Measurements from ENCODE around the gene PLLP. TPM values are rescaled to one million over a fixed set of nuclear protein-coding genes. Genes with fewer than 3 reads are reported as not detected.

PLLP gene
- total and polyA plus RNA-seq, 5 donors: 6.3 to 13.8 (median 11.7) TPM

DNA sequence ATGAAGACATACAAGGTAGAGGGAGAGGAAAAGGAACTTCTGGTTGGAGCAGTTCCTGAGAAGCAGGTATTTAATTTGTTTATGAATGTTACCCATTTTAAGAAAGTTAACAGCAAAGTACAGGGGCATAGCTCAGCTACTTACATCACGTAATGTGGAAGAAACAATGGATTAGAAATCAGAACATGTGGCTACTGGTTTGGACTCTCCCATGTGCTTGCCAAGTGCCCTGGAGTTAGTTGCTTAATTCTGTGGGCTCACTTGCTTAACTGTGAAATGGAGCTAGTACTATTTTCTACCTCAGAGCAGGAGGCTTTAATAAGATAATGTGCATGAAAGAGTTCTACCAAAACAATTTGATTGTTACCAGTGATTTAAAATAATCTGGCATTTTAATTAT, 71.0 kb downstream of the PLLP start:
- Histone ChIP-seq H3K9me3 (ENCODE audit: control insufficient read depth, low read length) (peaks cover 2% of the 10 kb centered on the region), H3K27me3 (ENCODE audit: control insufficient read depth, insufficient read depth) (no peaks in the 10 kb centered on the region), H3K27ac (ENCODE audit: low read length) (no peak overlapping the region), H3K4me3 (ENCODE audit: low read length) (no peak overlapping the region), H3K4me1 (ENCODE audit: control insufficient read depth, insufficient read depth, low read length) (no peaks in the 10 kb centered on the region)
- ATAC-seq (no peak), DNase-seq (no peak)
- intact Hi-C loops (cut with DNase I): no loop called here
- 92% methylated on average over 1 of the region's 1 CpG for WGBS

DNA sequence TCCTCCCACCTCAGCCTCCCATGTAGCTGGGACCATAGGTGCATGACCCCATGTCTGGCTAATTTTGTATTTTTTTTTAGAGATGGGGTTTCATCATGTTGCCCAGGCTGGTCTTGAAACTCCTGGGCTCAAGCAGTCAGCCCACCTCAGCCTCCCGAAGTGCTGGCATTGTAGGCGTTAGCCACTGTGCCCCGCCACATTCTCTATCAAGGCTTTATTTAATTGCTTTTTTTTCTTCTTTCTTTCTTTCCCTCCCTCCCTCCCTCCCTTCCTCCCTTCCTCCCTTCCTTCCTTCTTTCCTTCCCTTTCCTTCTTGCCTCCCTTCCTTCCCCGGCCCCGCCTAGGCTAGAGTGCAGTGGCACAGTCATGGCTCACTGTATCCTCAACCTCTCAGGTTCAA, 74.7 kb downstream of the PLLP start:
- no peaks in the 10 kb centered on the region for H3K4me1 ChIP-seq (ENCODE audit: control insufficient read depth, insufficient read depth, low read length)
- H3K4me3 ChIP-seq (ENCODE audit: low read length): no peak overlapping the region
- DNase-seq: no peak
- intact Hi-C loops (cut with DNase I): no loop called here
- H3K27me3 ChIP-seq (ENCODE audit: control insufficient read depth, insufficient read depth): no peaks in the 10 kb centered on the region
- no peak for ATAC-seq
- no peaks in the 10 kb centered on the region for H3K9me3 ChIP-seq (ENCODE audit: control insufficient read depth, low read length)
- 96% methylated on average over 5 of the region's 5 CpGs for WGBS
- H3K27ac ChIP-seq (ENCODE audit: low read length): no peak overlapping the region

DNA sequence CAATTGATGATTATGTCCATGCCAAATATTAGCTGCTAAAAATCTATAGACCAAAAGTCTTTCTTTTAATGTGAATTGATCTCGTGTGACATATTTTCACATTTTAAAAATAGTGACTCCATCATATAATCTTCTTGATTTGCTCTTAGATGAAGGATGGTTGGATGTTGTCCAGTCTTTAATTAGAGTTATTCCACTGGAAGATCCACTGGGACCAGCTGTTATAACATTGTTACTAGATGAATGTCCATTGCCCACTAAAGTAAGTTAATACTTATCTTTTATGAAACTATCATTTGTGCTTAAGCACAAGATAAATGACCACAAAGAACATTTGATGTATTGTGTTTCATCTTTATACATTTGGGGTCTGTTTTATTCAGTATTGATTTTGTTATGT, 75.5 kb downstream of the PLLP start:
- WGBS: 95% methylated on average over 1 of the region's 1 CpG
- intact Hi-C loops (cut with DNase I): no loop called here

More for the DNA sequence above, 75.5 kb downstream of the PLLP start:
- H3K9me3 ChIP-seq (ENCODE audit: control insufficient read depth, low read length): no peaks in the 10 kb centered on the region
- no peak overlapping the region for H3K27ac ChIP-seq (ENCODE audit: low read length)
- no peak for ATAC-seq
- no peak for DNase-seq
- no peaks in the 10 kb centered on the region for H3K27me3 ChIP-seq (ENCODE audit: control insufficient read depth, insufficient read depth)
- H3K4me1 ChIP-seq (ENCODE audit: control insufficient read depth, insufficient read depth, low read length): no peaks in the 10 kb centered on the region
- no peak overlapping the region for H3K4me3 ChIP-seq (ENCODE audit: low read length)

Other genes with a start within 250 kb of the PLLP start
- 10 to 100 TPM; 13.4 to 16.3 (median 13.6) TPM for gene CPNE2, start 192.1 kb downstream of the PLLP start, total RNA-seq
- 24.7 TPM for gene CPNE2, start 192.1 kb downstream of the PLLP start, polyA plus RNA-seq
- 10 to 100 TPM; 63.6 to 68.7 (median 65.0) TPM for gene PSME3IP1, start 98.6 kb downstream of the PLLP start, total RNA-seq
- 57.8 TPM for gene PSME3IP1, start 98.6 kb downstream of the PLLP start, polyA plus RNA-seq
- 10 to 100 TPM; 13.7 to 21.1 (median 17.4) TPM for gene RSPRY1, start 98.3 kb downstream of the PLLP start, total RNA-seq
- 7.3 TPM for gene RSPRY1, start 98.3 kb downstream of the PLLP start, polyA plus RNA-seq
- gene ARL2BP, start 39.4 kb downstream of the PLLP start, total RNA-seq: 10 to 100 TPM; 44.8 to 58.4 (median 52.0) TPM
- 51.6 TPM for gene ARL2BP, start 39.4 kb downstream of the PLLP start, polyA plus RNA-seq
- gene CCL22, start 74.1 kb upstream of the PLLP start, total RNA-seq: under 1 TPM in 1 of 4 donors, not detected in 3; 0.11 TPM
- gene CCL22, start 74.1 kb upstream of the PLLP start, polyA plus RNA-seq: not detected
- gene CX3CL1, start 87.8 kb upstream of the PLLP start, total RNA-seq: 10 to 100 TPM in 2 of 4 donors, 1 to 10 TPM in 2; 8.2 to 14.2 (median 10.5) TPM
- gene CX3CL1, start 87.8 kb upstream of the PLLP start, polyA plus RNA-seq: 22.9 TPM
- gene CCL17, start 120.1 kb upstream of the PLLP start, total RNA-seq: not detected
- gene CCL17, start 120.1 kb upstream of the PLLP start, polyA plus RNA-seq: not detected
- 10 to 100 TPM; 40.2 to 63.2 (median 55.5) TPM for gene CIAPIN1, start 162.7 kb upstream of the PLLP start, total RNA-seq
- 32.1 TPM for gene CIAPIN1, start 162.7 kb upstream of the PLLP start, polyA plus RNA-seq
- 100 to 1,000 TPM in 3 of 4 donors, 10 to 100 TPM in 1; 91.8 to 142 (median 134) TPM for gene COQ9, start 162.8 kb upstream of the PLLP start, total RNA-seq
- gene COQ9, start 162.8 kb upstream of the PLLP start, polyA plus RNA-seq: 206 TPM
- gene POLR2C, start 178.0 kb upstream of the PLLP start, total RNA-seq: 10 to 100 TPM; 36.9 to 47.7 (median 42.0) TPM
- 36.8 TPM for gene POLR2C, start 178.0 kb upstream of the PLLP start, polyA plus RNA-seq
- gene DOK4, start 201.8 kb upstream of the PLLP start, total RNA-seq: 10 to 100 TPM; 15.1 to 19.4 (median 16.5) TPM
- 12.2 TPM for gene DOK4, start 201.8 kb upstream of the PLLP start, polyA plus RNA-seq